Keratinocyte (primary cell): ENCODE data around the gene TERB1.

Experiments used
- CTCF ChIP-seq, 3 experiments: IDR thresholded peaks in 1 of 3; conservative IDR thresholded peaks in 1 of 3; optimal IDR thresholded peaks in 1 of 3; 2 replicates in 2 of 3; 3 replicates in 1 of 3; pipeline versions ENCODE3 to v1.5.1; 2011; ENCODE audit warnings: low read length in 3 of 3, mild to moderate bottlenecking in 3 of 3, moderate library complexity in 2 of 3, control low read depth in 1 of 3, inconsistent platforms in 1 of 3; ENCODE audit not compliant: insufficient read depth in 2 of 3; ENCODE audit errors: extremely low read depth in 1 of 3
- EZH2 ChIP-seq: IDR thresholded peaks from one replicate; pipeline ENCODE4 v1.6.1; 2012; ENCODE audit warnings: inconsistent platforms, mild to moderate bottlenecking, low read length, moderate library complexity

GRCh38 chr16:66740010-66740409, 61.4 kb downstream of the TERB1 start:
- TF ChIP-seq CTCF (optimal IDR thresholded peaks at IDR 0.05 in 1 of 3, IDR thresholded peaks at IDR 0.05 in 1 of 3, conservative IDR thresholded peaks at IDR 0.05 in 1 of 3; ENCODE audit: extremely low read depth in 1 of 3, insufficient read depth in 2 of 3, low read length in 3 of 3) (peak; percentile 45 to 69 (median 59)), EZH2 (no peak)
